Pulmonary artery endothelial cell (primary cell): ENCODE results near the gene SLC5A8. TPM values are rescaled to one million over a fixed set of nuclear protein-coding genes. Genes with fewer than 3 reads are reported as not detected.

ENCODE experiments used
- DNase-seq: peaks from one replicate; pipeline ENCODE4 v3.0.0-alpha.2; 2011; ENCODE audit warnings: low read depth, low spot score
- total RNA-seq: library from RNA; depleted of rRNA; stranded (reverse); fragments of >200 nt; gene quantifications from 2 replicates; pipeline ENCODE4 v1.2.3, GENCODE V29; 2014

Gene SLC5A8, protein sequence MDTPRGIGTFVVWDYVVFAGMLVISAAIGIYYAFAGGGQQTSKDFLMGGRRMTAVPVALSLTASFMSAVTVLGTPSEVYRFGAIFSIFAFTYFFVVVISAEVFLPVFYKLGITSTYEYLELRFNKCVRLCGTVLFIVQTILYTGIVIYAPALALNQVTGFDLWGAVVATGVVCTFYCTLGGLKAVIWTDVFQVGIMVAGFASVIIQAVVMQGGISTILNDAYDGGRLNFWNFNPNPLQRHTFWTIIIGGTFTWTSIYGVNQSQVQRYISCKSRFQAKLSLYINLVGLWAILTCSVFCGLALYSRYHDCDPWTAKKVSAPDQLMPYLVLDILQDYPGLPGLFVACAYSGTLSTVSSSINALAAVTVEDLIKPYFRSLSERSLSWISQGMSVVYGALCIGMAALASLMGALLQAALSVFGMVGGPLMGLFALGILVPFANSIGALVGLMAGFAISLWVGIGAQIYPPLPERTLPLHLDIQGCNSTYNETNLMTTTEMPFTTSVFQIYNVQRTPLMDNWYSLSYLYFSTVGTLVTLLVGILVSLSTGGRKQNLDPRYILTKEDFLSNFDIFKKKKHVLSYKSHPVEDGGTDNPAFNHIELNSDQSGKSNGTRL
- total RNA-seq, result not detected in 2 replicates

DNA sequence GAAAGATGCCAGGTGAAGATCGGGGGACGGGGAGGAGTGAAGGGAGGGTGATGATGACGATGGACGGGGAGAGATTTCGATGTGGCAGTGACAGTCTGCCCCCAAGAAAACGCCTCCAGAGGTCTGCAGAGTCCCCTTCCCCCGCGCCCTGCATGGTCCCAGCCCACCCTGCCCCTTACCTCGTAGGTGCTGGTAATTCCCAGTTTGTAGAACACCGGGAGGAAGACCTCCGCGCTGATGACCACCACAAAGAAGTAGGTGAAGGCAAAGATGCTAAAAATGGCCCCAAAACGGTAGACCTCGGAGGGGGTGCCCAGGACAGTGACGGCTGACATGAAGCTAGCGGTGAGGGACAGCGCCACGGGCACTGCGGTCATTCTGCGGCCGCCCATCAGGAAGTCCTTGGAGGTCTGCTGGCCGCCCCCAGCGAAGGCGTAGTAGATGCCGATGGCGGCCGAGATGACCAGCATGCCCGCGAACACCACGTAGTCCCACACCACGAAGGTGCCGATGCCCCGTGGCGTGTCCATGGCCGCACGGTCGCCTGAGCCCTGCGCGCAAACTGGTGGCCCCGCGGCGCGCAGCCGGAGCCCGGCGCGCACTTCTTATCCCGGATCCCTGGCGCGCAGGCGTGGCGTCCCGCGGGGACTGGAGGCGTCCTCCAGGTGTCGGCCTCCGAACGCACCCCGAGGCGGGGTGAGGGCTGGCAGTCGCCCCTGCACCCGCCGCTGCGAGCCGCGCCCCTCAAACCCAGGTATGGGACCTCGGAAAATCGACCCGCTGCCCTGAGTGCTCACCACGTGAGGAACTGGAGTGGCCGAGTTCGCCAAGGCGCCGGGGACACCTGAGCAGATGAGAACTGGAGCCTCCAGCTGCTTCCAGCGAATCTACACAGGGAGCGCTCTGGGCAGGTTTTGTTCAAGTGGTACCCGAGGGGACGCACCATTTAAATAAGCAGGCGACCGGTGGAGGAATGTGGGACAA is at the start of gene SLC5A8:
TSS of gene SLC5A8 (minus strand) at position 920 of the 984 bp plus-strand sequence. CDS start at position 530, 390 bp downstream.
- DNase-seq, result no peak

DNA sequence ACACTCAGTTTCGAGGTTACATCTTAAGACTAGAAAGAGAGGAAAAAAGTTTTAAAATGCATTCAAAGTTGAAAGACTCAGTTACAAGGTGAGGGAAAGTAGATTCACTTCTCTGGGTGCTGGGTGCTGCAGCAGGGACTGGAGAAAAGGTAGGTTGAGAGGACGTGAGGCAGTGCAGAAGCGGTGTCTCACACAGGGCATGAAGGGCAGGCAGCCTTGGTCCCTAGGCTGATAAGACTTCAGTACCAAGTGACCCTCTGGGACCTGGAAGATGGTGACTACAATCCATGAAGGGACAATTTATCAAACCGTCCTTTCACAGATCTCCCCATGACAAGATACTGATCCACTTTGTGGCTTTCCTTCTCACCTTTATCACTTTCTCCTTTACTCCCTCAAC is 47.3 kb upstream of the SLC5A8 start:
- no peak for DNase-seq

DNA sequence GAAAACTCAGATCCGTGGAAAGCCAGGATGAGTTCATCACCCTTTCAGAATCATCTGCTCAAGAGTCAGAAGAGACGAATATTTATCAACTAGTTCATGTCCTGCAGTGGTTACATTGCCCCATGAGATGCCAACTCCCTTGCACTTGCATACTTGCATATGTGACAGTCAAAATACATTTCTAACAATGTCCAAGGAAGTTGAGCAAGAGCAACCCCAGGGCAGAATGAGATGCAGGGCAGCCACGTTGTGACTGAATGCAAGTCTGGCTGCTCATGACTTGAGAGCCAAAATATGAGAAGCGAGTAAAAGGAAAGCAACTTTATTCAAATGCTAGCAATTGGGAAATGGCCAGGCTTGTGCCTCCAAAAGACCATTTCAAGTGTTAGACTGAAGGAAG is 46.2 kb upstream of the SLC5A8 start:
- no peak for DNase-seq

GRCh38 chr12:101243616-101244015 is 33.6 kb upstream of the SLC5A8 start:
- no peak for DNase-seq

DNA sequence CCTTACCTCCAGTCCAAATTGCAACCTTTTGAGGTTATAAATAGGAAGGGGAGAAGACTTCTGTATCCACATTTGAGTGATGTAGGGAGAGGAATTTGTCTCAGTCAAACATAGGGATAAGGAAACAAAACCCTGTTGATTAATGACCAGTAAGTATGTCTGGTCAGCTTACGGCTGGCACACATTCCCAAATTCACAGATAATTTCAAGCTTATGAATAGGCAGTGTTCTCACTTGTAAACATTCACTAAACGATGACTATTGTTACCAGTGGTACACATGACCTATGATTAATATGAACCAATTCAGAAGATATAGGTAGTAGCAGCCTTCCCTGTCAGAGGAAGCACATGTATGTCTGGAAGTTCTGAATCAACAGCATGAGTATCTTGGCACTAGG is 33.0 kb upstream of the SLC5A8 start:
- DNase-seq, result no peak

GRCh38 chr12:101238800-101239329 is 28.8 kb upstream of the SLC5A8 start:
- DNase-seq, result no peak

DNA sequence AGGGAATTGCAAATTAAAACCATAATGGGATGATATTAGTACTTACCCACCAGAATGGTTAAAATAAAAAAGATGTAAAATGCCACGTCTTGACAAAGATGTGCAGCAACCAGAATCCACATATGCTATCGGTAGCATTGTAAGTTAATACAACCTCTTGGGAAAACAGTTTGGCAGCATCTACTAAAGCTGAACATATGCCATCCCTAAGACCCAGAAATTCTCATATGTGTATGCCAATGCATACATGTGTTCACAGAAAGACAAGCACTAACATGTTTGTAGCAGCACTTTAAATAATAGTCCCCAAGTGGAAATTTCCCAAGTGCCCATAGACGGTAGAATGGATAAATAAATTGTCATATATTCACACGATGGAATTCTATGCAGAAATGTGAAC is 28.3 kb upstream of the SLC5A8 start:
- no peak for DNase-seq

DNA sequence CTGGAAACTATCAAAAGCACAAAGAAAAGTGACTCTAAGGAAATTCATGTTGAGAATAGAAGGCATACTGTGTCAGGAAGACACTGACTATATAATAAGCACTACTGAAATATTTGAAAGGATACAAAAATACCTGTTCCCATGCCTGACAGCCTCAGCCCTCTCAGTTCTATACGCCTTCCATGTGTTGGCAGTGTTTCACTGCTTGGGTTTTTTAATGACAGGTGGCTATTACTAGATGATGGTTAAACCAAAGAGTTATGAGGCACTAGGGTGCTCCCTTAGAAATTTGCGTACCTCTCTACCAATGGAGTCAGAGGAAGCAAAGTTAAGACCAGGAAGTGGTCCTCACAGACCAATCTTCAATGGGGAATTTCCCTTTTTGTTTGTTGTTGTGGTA is 25.6 kb upstream of the SLC5A8 start:
- DNase-seq, result no peak

DNA sequence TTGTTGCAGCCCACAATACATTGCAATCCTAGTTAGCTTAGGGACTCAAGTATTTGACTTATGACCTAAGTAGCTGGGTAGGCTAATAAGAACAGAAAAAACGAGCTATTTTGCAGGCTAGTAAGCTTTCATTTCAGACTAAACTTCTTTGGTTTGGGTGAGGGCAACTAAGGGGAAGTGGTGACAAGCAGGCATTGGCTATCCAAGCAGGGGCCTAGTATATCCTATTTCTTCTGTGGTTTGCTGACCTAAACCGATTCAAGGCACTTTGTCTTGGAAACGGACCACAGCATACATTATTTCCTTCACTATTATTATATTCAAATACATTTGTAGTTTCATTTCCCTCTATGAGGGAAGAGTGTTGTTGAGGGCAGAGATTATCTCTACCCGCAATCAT is 21.6 kb upstream of the SLC5A8 start:
- no peak for DNase-seq

- no peak for DNase-seq
Observed at GRCh38 chr12:101230547-101230946, 20.5 kb upstream of the SLC5A8 start.

DNA sequence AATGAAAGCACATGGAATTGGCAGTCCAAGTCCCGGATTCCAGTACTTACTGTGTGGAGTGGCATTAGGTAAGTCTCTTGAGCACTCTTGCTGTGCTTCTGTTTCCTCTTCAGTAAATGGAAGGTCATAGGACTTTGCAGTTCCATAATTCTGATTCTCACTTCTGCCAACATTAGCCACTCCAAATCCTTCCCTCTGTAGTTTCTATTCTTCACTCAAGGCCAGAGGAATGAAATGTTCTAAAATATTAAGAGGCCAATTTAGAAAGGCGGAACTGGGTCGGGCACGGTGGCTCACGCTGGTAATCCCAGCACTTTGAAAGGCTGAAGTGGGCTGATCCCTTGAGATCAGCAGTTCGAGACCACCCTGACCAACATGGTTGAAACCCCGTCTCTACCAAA is 19.8 kb upstream of the SLC5A8 start:
- no peak for DNase-seq

DNA sequence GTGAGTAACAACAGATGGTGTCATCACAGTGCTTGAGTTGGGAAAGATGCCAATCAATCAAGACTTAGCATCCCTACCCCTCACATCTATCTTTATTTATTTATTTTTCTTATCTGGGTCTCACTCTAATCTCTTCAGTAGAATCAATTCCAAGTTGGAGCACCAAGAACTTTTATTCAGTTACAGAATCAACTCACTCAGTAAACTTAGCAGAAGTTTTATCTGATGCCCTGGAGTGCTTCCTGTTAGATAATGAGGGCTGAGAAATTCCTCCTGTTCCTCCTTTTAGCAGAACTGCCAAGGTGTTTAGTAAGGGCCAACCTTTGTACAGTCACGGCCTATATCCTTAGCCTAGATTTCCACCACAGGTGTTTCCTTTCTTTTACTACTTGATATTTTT is 11.3 kb upstream of the SLC5A8 start:
- no peak for DNase-seq

DNA sequence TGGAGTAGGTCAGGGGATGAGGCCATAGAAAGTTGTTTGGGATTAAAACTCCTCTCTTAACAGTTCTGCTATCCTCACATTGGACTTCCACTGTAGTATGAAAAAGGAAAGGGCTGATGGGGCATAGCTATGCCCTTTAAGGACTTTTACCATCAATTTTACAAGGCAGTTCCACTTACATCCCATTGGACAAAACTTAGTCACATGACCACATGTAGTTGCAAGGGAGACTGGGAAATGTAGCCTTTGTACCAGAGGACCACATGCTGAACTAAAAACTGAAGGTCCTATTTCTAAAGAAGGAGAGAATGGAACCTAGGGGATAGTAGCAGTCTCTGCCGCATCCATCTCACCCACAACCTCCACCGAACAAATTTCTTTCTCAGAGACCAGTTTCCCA is 6.8 kb upstream of the SLC5A8 start:
- no peak for DNase-seq

- no peak for DNase-seq
Observed at GRCh38 chr12:101207086-101207780, 2.8 kb downstream of the SLC5A8 start.

DNA sequence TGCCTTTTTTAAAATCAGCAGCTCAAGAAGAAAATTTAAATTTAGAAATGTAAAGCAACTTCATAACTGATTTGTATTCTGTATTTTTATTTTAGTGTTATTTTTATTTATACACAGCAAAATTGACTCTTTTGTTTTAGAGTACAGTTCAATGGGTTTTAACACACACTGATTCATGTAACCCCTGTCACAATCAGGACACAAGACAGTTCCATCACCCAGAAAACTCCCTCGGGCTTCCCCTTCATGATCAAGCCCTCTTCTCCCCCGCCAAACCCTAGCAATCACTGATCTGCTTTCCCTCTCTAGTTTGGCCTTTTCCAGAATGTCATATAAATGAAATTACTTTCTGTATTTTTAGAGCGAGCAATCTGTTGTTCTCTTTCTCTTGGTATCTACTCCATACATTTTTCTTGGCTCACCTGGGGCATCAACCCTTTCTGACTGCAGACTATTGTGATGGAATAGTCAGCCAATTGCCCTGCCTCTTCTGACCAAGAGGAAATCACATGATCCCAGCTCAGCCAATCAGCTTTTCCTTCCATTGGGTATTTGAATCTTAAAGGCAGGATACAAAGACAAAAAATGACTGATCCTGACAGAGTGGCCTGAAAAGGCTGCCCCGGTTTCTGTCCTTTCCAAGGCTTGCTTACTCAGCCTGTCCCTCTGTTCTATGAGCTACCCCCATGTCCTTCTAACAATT is 5.3 kb downstream of the SLC5A8 start:
- DNase-seq, result no peak

DNA sequence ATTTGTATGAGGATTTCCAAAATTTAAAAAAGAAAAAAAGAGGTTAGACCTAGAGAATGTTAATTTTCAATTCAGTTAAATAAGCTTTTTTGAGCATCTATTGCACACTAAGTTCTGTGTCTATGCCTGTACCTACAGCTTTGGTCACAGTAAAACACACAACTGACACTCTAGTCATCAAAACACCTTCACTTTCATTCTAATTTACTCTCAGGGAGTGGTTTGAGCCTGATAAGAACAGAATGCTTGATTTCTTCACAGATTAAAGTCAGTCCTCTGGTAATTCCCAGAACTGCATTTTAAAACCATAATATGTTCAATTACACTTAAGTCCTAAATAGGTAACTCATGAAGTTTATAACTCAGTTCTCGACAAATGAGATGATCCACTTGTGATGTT is 9.2 kb downstream of the SLC5A8 start:
- DNase-seq, result no peak

- no peak for DNase-seq
Observed at GRCh38 chr12:101200145-101200544, 9.9 kb downstream of the SLC5A8 start.

- no peak for DNase-seq
Observed at GRCh38 chr12:101186291-101186690, 23.7 kb downstream of the SLC5A8 start.

- no peak for DNase-seq
Observed at GRCh38 chr12:101181776-101182175, 28.3 kb downstream of the SLC5A8 start.

- no peak for DNase-seq
Observed at GRCh38 chr12:101174541-101174940, 35.5 kb downstream of the SLC5A8 start.
